HCT116 (cell line): ENCODE measurements around the gene MGRN1. TPM values are rescaled to one million over a fixed set of nuclear protein-coding genes. Genes with fewer than 3 reads are reported as not detected.

Experiments
- ATAC-seq: fragments of 200-7000 bp; cut with Tn5 transposase; 2 replicates; pipeline ENCODE4 v1.9.1; 2020; ENCODE audit warnings: mild to moderate bottlenecking, moderate library complexity
- BruUV-seq: library from RNA; stranded (reverse); fragments of 400-500 nt; replicated peaks from 2 replicates; lab custom pipeline; 2021; lab: Mats Ljungman, UMichigan
- CTCF ChIA-PET: fragments of 300-600 bp; sonication (Branson Sonifier 250); formaldehyde crosslinking; loops from one replicate; lab custom pipeline; 2021; ENCODE audit warnings: antibody characterized with exemption; lab: Charles Lee
- POLR2A ChIA-PET: fragments of 300-600, 350-600 bp; sonication (Branson Sonifier 250); formaldehyde crosslinking; loops from one replicate; lab custom pipeline; 2021; ENCODE audit warnings: antibody characterized with exemption; lab: Charles Lee
- RAD21 ChIA-PET, 2 experiments: fragments of 300-600 bp; sonication (Branson Sonifier 250); formaldehyde crosslinking; loops; one replicate each; lab custom pipeline; 2023; ENCODE audit warnings: low total read pairs in 2 of 2; ENCODE audit not compliant: uncharacterized antibody in 2 of 2, unreplicated experiment in 2 of 2, low non-redundant PET in 1 of 2; lab: Charles Lee
- DNase-seq: peaks from one replicate; pipeline ENCODE4 v3.0.0-alpha.2; 2010; ENCODE audit warnings: low read depth, low spot score
- H2AFZ ChIP-seq: fragments of 200-600 bp; shearing (Covaris generic), sonication (generic); 2 replicates; pipeline ENCODE4 v1.6.1; 2017; ENCODE audit warnings: low read depth, mixed run types, mixed read lengths, antibody characterized with exemption, low read length; ENCODE audit not compliant: poor library complexity, severe bottlenecking
- H3K27ac ChIP-seq: 2 replicates; pipeline ENCODE4 v1.5.1; 2012; ENCODE audit warnings: low read depth, low read length
- H3K27me3 ChIP-seq: fragments of 200-600 bp; sonication (generic); 2 replicates; pipeline ENCODE4 v1.6.1; 2016; ENCODE audit warnings: mixed run types, low read length, mixed read lengths; ENCODE audit not compliant: insufficient read depth
- H3K36me3 ChIP-seq, 2 experiments: fragments of 200-500 bp in 1 of 2; fragments of 200-600 bp in 1 of 2; sonication (Bioruptor generic) in 1 of 2; sonication (generic) in 1 of 2; 2 replicates each; pipeline versions ENCODE4 v1.5.1 to v1.6.1; 2014 to 2016; ENCODE audit warnings: low read length in 2 of 2, inconsistent platforms in 1 of 2, mixed read lengths in 1 of 2, mixed run types in 1 of 2; ENCODE audit not compliant: insufficient read depth in 2 of 2, control insufficient read depth in 1 of 2
- H3K4me1 ChIP-seq, 2 experiments: fragments of 200-600 bp in 1 of 2; sonication (generic) in 1 of 2; 2 replicates each; pipeline versions ENCODE4 v1.5.1 to v1.6.1; 2012 to 2017; ENCODE audit warnings: low read length in 2 of 2, inconsistent platforms in 1 of 2, mild to moderate bottlenecking in 1 of 2, mixed read lengths in 1 of 2, mixed run types in 1 of 2, moderate library complexity in 1 of 2; ENCODE audit not compliant: insufficient read depth in 2 of 2, control insufficient read depth in 1 of 2
- H3K4me2 ChIP-seq: fragments of 200-600 bp; sonication (generic); 2 replicates; pipeline ENCODE4 v1.6.1; 2017; ENCODE audit warnings: mixed run types, low read length, mixed read lengths
- H3K4me3 ChIP-seq, 2 experiments: fragments of 200-600 bp in 1 of 2; sonication (generic) in 1 of 2; replicated peaks in 1 of 2; 2 replicates each; pipeline ENCODE4 v1.5.1; 2011 to 2016; ENCODE audit warnings: low read length in 2 of 2, control low read depth in 1 of 2, low read depth in 1 of 2, mild to moderate bottlenecking in 1 of 2, mixed read lengths in 1 of 2, mixed run types in 1 of 2
- H3K79me2 ChIP-seq: fragments of 200-600 bp; sonication (generic); 2 replicates; pipeline ENCODE4 v1.6.1; 2017; ENCODE audit warnings: mild to moderate bottlenecking, mixed run types, low read length, moderate library complexity, mixed read lengths; ENCODE audit not compliant: insufficient read depth
- H3K9ac ChIP-seq: fragments of 200-600 bp; sonication (generic); 2 replicates; pipeline ENCODE4 v1.6.1; 2016; ENCODE audit warnings: low read length, mixed read lengths
- H3K9me2 ChIP-seq: fragments of 200-600 bp; sonication (generic), shearing (Covaris generic); 2 replicates; pipeline ENCODE4 v1.6.1; 2017; ENCODE audit warnings: mixed run types, mild to moderate bottlenecking, moderate library complexity; ENCODE audit not compliant: insufficient read depth
- H3K9me3 ChIP-seq, 2 experiments: fragments of 200-500 bp in 1 of 2; fragments of 200-600 bp in 1 of 2; sonication (Bioruptor generic) in 1 of 2; sonication (generic) in 1 of 2; 2 replicates each; pipeline ENCODE4 v1.6.1; 2014 to 2017; ENCODE audit warnings: low read length in 2 of 2, mixed read lengths in 2 of 2, inconsistent platforms in 1 of 2, low read depth in 1 of 2, mild to moderate bottlenecking in 1 of 2, mixed run types in 1 of 2, moderate library complexity in 1 of 2; ENCODE audit not compliant: control insufficient read depth in 1 of 2, insufficient read depth in 1 of 2
- H4K20me1 ChIP-seq: fragments of 200-600 bp; sonication (generic), shearing (Covaris generic); 2 replicates; pipeline ENCODE4 v1.6.1; 2017; ENCODE audit warnings: mixed run types, mild to moderate bottlenecking, moderate library complexity; ENCODE audit not compliant: insufficient read depth
- ATF3 ChIP-seq: IDR thresholded peaks from 2 replicates; pipeline ENCODE4 v1.6.1; 2012
- CBX3 ChIP-seq: IDR thresholded peaks from 2 replicates; pipeline ENCODE4 v1.6.1; 2012; ENCODE audit warnings: low read depth
- ELF1 ChIP-seq: IDR thresholded peaks from 2 replicates; pipeline ENCODE4 v1.6.1; 2012; ENCODE audit warnings: low read depth, borderline replicate concordance
- FOSL1 ChIP-seq: IDR thresholded peaks from 2 replicates; pipeline ENCODE4 v1.6.1; 2012; ENCODE audit warnings: low read depth
- POLR2A ChIP-seq: IDR thresholded peaks from 2 replicates; pipeline ENCODE4 v1.7.0; 2011; ENCODE audit warnings: borderline replicate concordance; ENCODE audit not compliant: insufficient read depth, insufficient read length; ENCODE audit errors: extremely low read depth
- POLR2AphosphoS5 ChIP-seq: IDR thresholded peaks from 2 replicates; pipeline ENCODE4 v1.6.1; 2011; ENCODE audit warnings: mild to moderate bottlenecking, low read depth, low read length, moderate library complexity
- RAD21 ChIP-seq: IDR thresholded peaks from 2 replicates; pipeline ENCODE4 v1.6.1; 2012; ENCODE audit warnings: low read depth, mild to moderate bottlenecking
- SIN3A ChIP-seq: IDR thresholded peaks from 2 replicates; pipeline ENCODE4 v1.6.1; 2012; ENCODE audit warnings: low read depth
- TCF7L2 ChIP-seq: IDR thresholded peaks from 2 replicates; pipeline ENCODE4 v1.7.0; 2011; ENCODE audit warnings: borderline replicate concordance, inconsistent platforms; ENCODE audit not compliant: insufficient read depth, insufficient read length; ENCODE audit errors: extremely low read depth
- ZBTB33 ChIP-seq: IDR thresholded peaks from 2 replicates; pipeline ENCODE4 v1.6.1; 2011; ENCODE audit warnings: mild to moderate bottlenecking, low read length, moderate library complexity; ENCODE audit not compliant: insufficient replicate concordance; ENCODE audit errors: extremely low read depth
- ZFX ChIP-seq: fragments of 450-650 bp; IDR thresholded peaks from 2 replicates; pipeline ENCODE4 v1.6.1; 2017
- intact Hi-C: fragments of 100-400 bp; cut with micrococcal nuclease; formaldehyde crosslinking; loops from 2 replicates; pipeline ENCODE4 v1.10.0; 2022
- total RNA-seq: library from RNA; stranded (reverse); gene quantifications from one replicate; pipeline ENCODE4 v1.2.1, GENCODE V29; 2021; ENCODE audit not compliant: unreplicated experiment
- TF ChIP-seq, protein P1 (sequence below): IDR thresholded peaks from 2 replicates; pipeline ENCODE4 v1.6.1; 2012

MGRN1 gene
- total RNA-seq, 1 experiment from 2014 or later, result 50.6 TPM

GRCh38 chr16:4676831-4677230, 52.2 kb downstream of the MGRN1 start (continued):
- TF ChIP-seq ATF3 (no peak), TCF7L2 (no peak), RAD21 (no peak), POLR2AphosphoS5 (no peak)
- TF ChIP-seq, protein P1, sequence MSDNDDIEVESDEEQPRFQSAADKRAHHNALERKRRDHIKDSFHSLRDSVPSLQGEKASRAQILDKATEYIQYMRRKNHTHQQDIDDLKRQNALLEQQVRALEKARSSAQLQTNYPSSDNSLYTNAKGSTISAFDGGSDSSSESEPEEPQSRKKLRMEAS, result no peak

GRCh38 chr16:4677390-4677789, 52.8 kb downstream of the MGRN1 start:
- ChIA-PET RAD21 (interaction anchor here in 1 of 2 experiments (0.7 kb wide), 1 partner anchor 265 kb away, joined by 4 read pairs; no protein-coding TSS in a partner anchor), POLR2A (no interaction called here), CTCF (no interaction called here)
- intact Hi-C loops, result no loop called here
- H4K20me1 ChIP-seq, result no peaks in the 10 kb centered on the region
- no peak overlapping the region for H3K4me3 ChIP-seq
- no peaks in the 10 kb centered on the region for H3K9me3 ChIP-seq
- H3K27ac ChIP-seq, result no peak overlapping the region
- no peak overlapping the region for H2AFZ ChIP-seq
- no peak for DNase-seq
- no peaks in the 10 kb centered on the region for H3K27me3 ChIP-seq
- no TSS peak for BruUV-seq
- no peaks in the 10 kb centered on the region for H3K79me2 ChIP-seq
- no peaks in the 10 kb centered on the region for H3K4me1 ChIP-seq
- H3K4me2 ChIP-seq, result no peak overlapping the region
- ATAC-seq, result no peak
- no peaks in the 10 kb centered on the region for H3K9me2 ChIP-seq
- no peak overlapping the region for H3K9ac ChIP-seq
- peaks cover 0 to 4% of the 10 kb centered on the region in 2 experiments; a peak in 1 of 4 replicates for H3K36me3 ChIP-seq
- TF ChIP-seq FOSL1 (no peak), POLR2A (no peak), ZFX (no peak), ZBTB33 (no peak), CBX3 (no peak), SIN3A (no peak), ATF3 (no peak), ELF1 (no peak)
